ENCODE results near the gene DDX59. TPM values are rescaled to one million over a fixed set of nuclear protein-coding genes. Genes with fewer than 3 reads are reported as not detected.

The DDX59 gene
- total RNA-seq, 1 experiment from 2014 or later: 35.9 TPM

GRCh38 chr1:200640963-200641401 lies 28.7 kb downstream of the DDX59 start:
- ChIA-PET CTCF (no interaction called here), POLR2A (ENCODE audit: unreplicated experiment) (interaction anchor here (0.6 to 1.0 kb wide), 4 partner anchors 13 to 131 kb away, joined by 9 to 17 read pairs (median 14); partner anchors contain the start of gene DDX59)
- H3K4me3 ChIP-seq: no peak overlapping the region
- 0 out of 2 replicates have a peak, but pooled peaks cover 3% of the 10 kb centered on the region for H3K36me3 ChIP-seq (ENCODE audit: low read depth)
- peak; percentile 51 to 71 for DNase-seq
- H3K27ac ChIP-seq: peak overlapping the region; percentile 86
- H3K4me1 ChIP-seq (replicated peaks; ENCODE audit: insufficient read depth): peaks cover 45% of the 10 kb centered on the region
- intact Hi-C loops (cut with micrococcal nuclease; ENCODE audit: unreplicated experiment): loop anchor here (1.0 kb wide), 4 partner anchors 18 to 97 kb away; partner anchors contain the start of genes CAMSAP2 and DDX59
- no peaks in the 10 kb centered on the region for H3K79me2 ChIP-seq (ENCODE audit: low read depth)
- peak overlapping the region; percentile 67 for H3K4me2 ChIP-seq
- H3F3A ChIP-seq (ENCODE audit: insufficient read depth, low read depth): peaks cover 41% of the 10 kb centered on the region
- TF ChIP-seq EZH2 (IDR thresholded peaks at IDR 0.05; ENCODE audit: low read depth) (no peak), CTCF (conservative IDR thresholded peaks at IDR 0.05) (no peak)
- no peaks in the 10 kb centered on the region for H4K20me1 ChIP-seq (ENCODE audit: insufficient read depth)
- no peaks in the 10 kb centered on the region for H3K9me3 ChIP-seq (ENCODE audit: insufficient read depth, low read depth)
- no peaks in the 10 kb centered on the region for H3K9me2 ChIP-seq (ENCODE audit: insufficient read depth)
- H3K27me3 ChIP-seq (ENCODE audit: insufficient read depth, low read depth): no peaks in the 10 kb centered on the region
- H2AFZ ChIP-seq: no peak overlapping the region
- BruUV-seq (replicated peaks): no TSS peak

- Histone ChIP-seq H3F3A (ENCODE audit: insufficient read depth, low read depth) (peaks cover 41% of the 10 kb centered on the region), H3K9me2 (ENCODE audit: insufficient read depth) (no peaks in the 10 kb centered on the region), H3K4me3 (0 out of 2 replicates have a peak overlapping the region, but pooled peaks have one; percentile 10), H2AFZ (peak overlapping the region; percentile 66), H3K36me3 (ENCODE audit: low read depth) (0 out of 2 replicates have a peak, but pooled peaks cover 3% of the 10 kb centered on the region), H3K27me3 (ENCODE audit: insufficient read depth, low read depth) (no peaks in the 10 kb centered on the region), H3K4me2 (peak overlapping the region; percentile 67), H4K20me1 (ENCODE audit: insufficient read depth) (no peaks in the 10 kb centered on the region), H3K4me1 (replicated peaks; ENCODE audit: insufficient read depth) (peaks cover 45% of the 10 kb centered on the region), H3K9me3 (ENCODE audit: insufficient read depth, low read depth) (no peaks in the 10 kb centered on the region), H3K79me2 (ENCODE audit: low read depth) (no peaks in the 10 kb centered on the region), H3K27ac (peak overlapping the region; percentile 86)
- TF ChIP-seq EZH2 (IDR thresholded peaks at IDR 0.05; ENCODE audit: low read depth) (no peak), CTCF (conservative IDR thresholded peaks at IDR 0.05) (no peak)
- intact Hi-C loops (cut with micrococcal nuclease; ENCODE audit: unreplicated experiment): loop anchor here (1.0 kb wide), 2 partner anchors 17 to 19 kb away; no protein-coding TSS in a partner anchor
- POLR2A ChIA-PET (ENCODE audit: unreplicated experiment): interaction anchor here (0.6 to 1.0 kb wide), 4 partner anchors 14 to 132 kb away, joined by 9 to 17 read pairs (median 14); partner anchors contain the start of gene DDX59
- CTCF ChIA-PET: interaction anchor here (0.7 kb wide), 1 partner anchor 364 kb away, joined by 3 read pairs; no protein-coding TSS in a partner anchor
- TSS peak; percentile 96 for BruUV-seq (replicated peaks)
- DNase-seq: no peak
These were observed 29.2 kb downstream of the DDX59 start for GRCh38 chr1:200640373-200640962.

GRCh38 chr1:200638073-200638472 lies 31.6 kb downstream of the DDX59 start:
- Histone ChIP-seq H3K9me3 (ENCODE audit: insufficient read depth, low read depth) (no peaks in the 10 kb centered on the region), H3K4me1 (replicated peaks; ENCODE audit: insufficient read depth) (peaks cover 37% of the 10 kb centered on the region), H3K4me3 (no peak overlapping the region), H3F3A (ENCODE audit: insufficient read depth, low read depth) (peaks cover 35% of the 10 kb centered on the region), H3K4me2 (no peak overlapping the region), H3K9me2 (ENCODE audit: insufficient read depth) (no peaks in the 10 kb centered on the region), H3K27me3 (ENCODE audit: insufficient read depth, low read depth) (no peaks in the 10 kb centered on the region), H2AFZ (no peak overlapping the region), H4K20me1 (ENCODE audit: insufficient read depth) (no peaks in the 10 kb centered on the region), H3K27ac (peak overlapping the region; percentile 44; the same call in 1 of the 2 replicates), H3K79me2 (ENCODE audit: low read depth) (no peaks in the 10 kb centered on the region), H3K36me3 (ENCODE audit: low read depth) (no peaks in the 10 kb centered on the region)
- no peak for DNase-seq
- TF ChIP-seq EZH2 (IDR thresholded peaks at IDR 0.05; ENCODE audit: low read depth) (no peak), CTCF (conservative IDR thresholded peaks at IDR 0.05) (no peak)
- POLR2A ChIA-PET (ENCODE audit: unreplicated experiment): no interaction called here
- no TSS peak for BruUV-seq (replicated peaks)
- CTCF ChIA-PET: no interaction called here
- intact Hi-C loops (cut with micrococcal nuclease; ENCODE audit: unreplicated experiment): no loop called here
